HAP-1 (cell line): ENCODE data around the gene KSR2.

Experiments
- DNase-seq, 2 experiments: peaks; one replicate each; pipeline ENCODE4 v3.0.0-alpha.2; 2016 to 2020; ENCODE audit warnings: low spot score in 2 of 2
- H3K27me3 ChIP-seq: fragments of 250-450 bp; sonication (Bioruptor Pico); 2 replicates; pipeline ENCODE4 v1.5.1; 2020; ENCODE audit warnings: low read depth, mild to moderate bottlenecking, moderate library complexity
- H3K36me3 ChIP-seq: fragments of 250-450 bp; sonication (Bioruptor Pico); replicated peaks from 2 replicates; pipeline ENCODE4 v1.5.1; 2020; ENCODE audit warnings: mild to moderate bottlenecking
- H3K4me1 ChIP-seq: fragments of 250-450 bp; sonication (Bioruptor Pico); 2 replicates; pipeline ENCODE4 v1.5.1; 2020; ENCODE audit warnings: mild to moderate bottlenecking
- H3K4me3 ChIP-seq: fragments of 250-450 bp; sonication (Bioruptor Pico); 2 replicates; pipeline ENCODE4 v1.5.1; 2020; ENCODE audit warnings: mild to moderate bottlenecking, moderate library complexity
- H3K9me3 ChIP-seq: fragments of 250-450 bp; sonication (Bioruptor Pico); 2 replicates; pipeline ENCODE4 v1.5.1; 2020; ENCODE audit warnings: mild to moderate bottlenecking, moderate library complexity
- in situ Hi-C: fragments of 300-500 bp; cut with MboI; formaldehyde crosslinking; loops from 3 replicates; pipeline ENCODE4 v1.14.3; 2020; ENCODE audit warnings: low sequenced_read_pairs, inconsistent platforms, mixed read lengths

KSR2 gene

GRCh38 chr12:117444781-117445180 lies 524.0 kb downstream of the KSR2 start:
- Histone ChIP-seq H3K9me3 (no peaks in the 10 kb centered on the region), H3K36me3 (no peaks in the 10 kb centered on the region), H3K4me3 (no peak overlapping the region), H3K27me3 (no peaks in the 10 kb centered on the region), H3K4me1 (no peaks in the 10 kb centered on the region)
- DNase-seq = no peak
- in situ Hi-C loops = no loop called here

DNA sequence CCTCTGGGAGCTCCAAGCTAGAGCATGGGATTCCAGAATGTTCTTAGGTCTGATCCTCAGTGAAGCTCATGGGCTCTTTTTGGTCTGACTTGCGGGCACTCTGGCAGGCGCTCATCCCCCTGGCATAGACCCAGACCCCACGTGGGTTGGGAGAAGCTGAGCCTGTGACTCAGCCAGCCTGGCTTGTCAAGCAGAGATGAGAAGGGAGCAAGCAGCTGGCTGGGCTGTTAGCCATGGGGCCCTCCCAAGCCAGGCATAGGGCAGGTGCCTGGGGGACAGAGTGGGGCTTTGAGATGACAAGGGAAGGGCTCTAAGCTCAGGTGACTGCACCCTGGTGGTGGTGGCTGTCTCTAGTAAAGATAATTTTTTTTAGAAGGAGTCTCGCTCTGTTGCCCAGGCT lies 527.0 kb downstream of the KSR2 start:
- Histone ChIP-seq H3K4me1 (no peaks in the 10 kb centered on the region), H3K36me3 (no peaks in the 10 kb centered on the region), H3K4me3 (no peak overlapping the region), H3K9me3 (no peaks in the 10 kb centered on the region), H3K27me3 (no peaks in the 10 kb centered on the region)
- in situ Hi-C loops = no loop called here
- DNase-seq = no peak

GRCh38 chr12:117440384-117440783 lies 528.4 kb downstream of the KSR2 start:
- no peak for DNase-seq
- H3K36me3 ChIP-seq = no peaks in the 10 kb centered on the region
- in situ Hi-C loops = no loop called here
- H3K27me3 ChIP-seq = no peaks in the 10 kb centered on the region
- H3K4me1 ChIP-seq = no peaks in the 10 kb centered on the region
- no peaks in the 10 kb centered on the region for H3K9me3 ChIP-seq
- H3K4me3 ChIP-seq = no peak overlapping the region

DNA sequence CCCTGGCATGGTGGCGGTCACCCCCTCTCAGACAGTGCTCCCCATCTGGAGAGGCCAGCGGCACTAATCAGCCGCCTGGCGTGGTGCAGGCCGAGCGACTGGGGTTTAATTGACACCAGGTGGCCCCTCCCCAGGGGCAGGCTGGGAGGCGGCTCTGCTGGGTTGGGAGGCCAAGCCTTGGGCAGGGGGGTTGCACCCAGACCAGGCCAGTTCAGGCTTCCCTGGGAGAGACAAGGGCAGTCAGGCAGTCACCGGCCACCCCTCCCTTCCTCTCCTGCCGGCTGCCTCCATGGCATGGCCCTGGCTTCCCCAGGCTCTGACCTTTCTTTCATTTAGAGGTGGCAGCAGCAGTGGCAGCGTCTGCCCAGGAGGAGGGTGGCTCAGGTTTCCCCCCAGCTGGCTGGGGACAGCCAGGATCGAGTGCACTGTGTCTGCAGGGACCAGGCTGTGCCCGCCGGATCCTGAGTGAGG lies 529.2 kb downstream of the KSR2 start:
- Histone ChIP-seq H3K4me1 (no peaks in the 10 kb centered on the region), H3K27me3 (no peaks in the 10 kb centered on the region), H3K36me3 (no peaks in the 10 kb centered on the region), H3K9me3 (no peaks in the 10 kb centered on the region), H3K4me3 (no peak overlapping the region)
- in situ Hi-C loops = no loop called here
- DNase-seq = no peak

- in situ Hi-C loops = no loop called here
- no peaks in the 10 kb centered on the region for H3K36me3 ChIP-seq
- no peaks in the 10 kb centered on the region for H3K27me3 ChIP-seq
- DNase-seq = no peak
- H3K4me3 ChIP-seq = no peak overlapping the region
- H3K4me1 ChIP-seq = no peaks in the 10 kb centered on the region
- H3K9me3 ChIP-seq = no peaks in the 10 kb centered on the region
Observed at GRCh38 chr12:117438809-117439208, 530.0 kb downstream of the KSR2 start.

GRCh38 chr12:117437516-117438255 lies 531.1 kb downstream of the KSR2 start:
- no peaks in the 10 kb centered on the region for H3K4me1 ChIP-seq
- in situ Hi-C loops = no loop called here
- H3K27me3 ChIP-seq = no peaks in the 10 kb centered on the region
- no peaks in the 10 kb centered on the region for H3K9me3 ChIP-seq
- no peak for DNase-seq
- no peak overlapping the region for H3K4me3 ChIP-seq
- H3K36me3 ChIP-seq = no peaks in the 10 kb centered on the region

DNA sequence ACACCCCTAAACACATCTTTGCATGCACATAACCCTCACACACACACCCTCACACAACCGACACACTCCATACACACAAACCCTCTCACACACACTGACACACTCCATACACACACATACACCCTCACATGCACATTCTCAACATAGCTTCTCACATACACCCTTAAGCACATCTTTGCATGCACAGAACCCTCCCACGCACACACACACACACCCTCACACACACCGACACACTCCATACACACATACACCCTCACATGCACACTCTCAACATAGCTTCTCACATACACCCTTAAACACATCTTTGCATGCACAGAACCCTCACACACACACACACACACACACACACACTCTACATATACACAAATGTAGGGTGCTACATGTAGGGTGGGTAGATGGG lies 534.9 kb downstream of the KSR2 start:
- no peaks in the 10 kb centered on the region for H3K9me3 ChIP-seq
- DNase-seq = no peak
- H3K4me1 ChIP-seq = no peaks in the 10 kb centered on the region
- no peaks in the 10 kb centered on the region for H3K36me3 ChIP-seq
- no peak overlapping the region for H3K4me3 ChIP-seq
- in situ Hi-C loops = no loop called here
- H3K27me3 ChIP-seq = no peaks in the 10 kb centered on the region

DNA sequence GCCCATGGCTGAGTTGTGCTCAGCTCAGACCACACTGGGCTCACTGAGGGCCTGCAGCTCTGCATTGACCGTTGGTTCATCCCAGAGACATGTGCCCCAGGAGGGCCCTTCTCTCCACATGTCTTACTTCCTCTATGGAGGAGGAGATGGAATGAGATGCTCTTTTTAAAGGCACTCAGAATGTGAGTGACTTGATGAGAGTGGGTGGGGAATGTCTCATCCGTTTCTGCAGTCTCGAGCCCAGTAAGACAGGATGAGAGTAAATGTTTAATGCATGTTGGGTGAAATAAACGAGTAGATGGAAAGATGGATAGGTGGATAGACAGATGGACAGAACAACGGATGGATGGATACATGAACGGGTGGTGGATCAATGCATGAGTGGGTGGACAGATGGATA lies 538.5 kb downstream of the KSR2 start:
- no peaks in the 10 kb centered on the region for H3K9me3 ChIP-seq
- in situ Hi-C loops = no loop called here
- H3K4me3 ChIP-seq = no peak overlapping the region
- no peak for DNase-seq
- H3K36me3 ChIP-seq = no peaks in the 10 kb centered on the region
- no peaks in the 10 kb centered on the region for H3K4me1 ChIP-seq
- H3K27me3 ChIP-seq = no peaks in the 10 kb centered on the region

- DNase-seq = no peak
- H3K9me3 ChIP-seq = no peaks in the 10 kb centered on the region; the same call in 1 of the 2 replicates
- no peaks in the 10 kb centered on the region for H3K36me3 ChIP-seq
- H3K27me3 ChIP-seq = no peaks in the 10 kb centered on the region
- in situ Hi-C loops = no loop called here
- no peaks in the 10 kb centered on the region for H3K4me1 ChIP-seq
- no peak overlapping the region for H3K4me3 ChIP-seq
Observed at GRCh38 chr12:117427211-117427610, 541.6 kb downstream of the KSR2 start.

GRCh38 chr12:117421987-117422386 lies 546.8 kb downstream of the KSR2 start:
- in situ Hi-C loops = no loop called here

DNA sequence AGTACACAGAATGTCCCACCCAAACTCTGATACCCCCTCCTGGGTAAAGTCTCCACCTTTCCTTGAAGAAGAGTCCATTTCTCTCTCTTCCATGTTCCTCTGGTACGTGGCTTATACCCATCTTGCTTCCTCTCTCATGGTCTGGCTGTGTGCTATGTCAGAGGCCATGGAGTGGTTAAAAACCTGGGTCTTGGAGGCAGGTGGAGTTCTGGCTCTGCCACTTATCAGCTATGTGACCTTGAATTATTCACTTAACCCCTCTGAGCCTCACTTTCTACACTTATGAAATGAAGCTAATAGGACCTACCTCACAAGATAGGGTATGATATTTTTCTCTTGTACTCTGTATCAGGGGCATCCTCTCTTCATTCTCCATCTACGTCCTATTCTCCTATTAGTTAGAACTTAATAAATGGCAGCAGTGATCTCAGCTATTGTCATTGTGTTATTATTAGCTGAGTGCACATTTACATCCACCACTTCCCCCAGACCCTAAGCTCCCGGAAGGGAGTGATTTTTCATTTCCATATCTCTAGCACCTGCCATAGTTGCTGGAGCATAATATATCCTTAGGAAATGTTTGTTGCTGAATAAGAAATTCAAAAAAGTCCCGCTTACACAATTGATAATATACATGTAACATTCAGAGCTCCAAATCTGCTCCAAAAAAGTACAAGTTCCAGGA lies 547.6 kb downstream of the KSR2 start:
- Histone ChIP-seq H3K36me3 (no peaks in the 10 kb centered on the region), H3K27me3 (no peaks in the 10 kb centered on the region), H3K4me1 (no peaks in the 10 kb centered on the region), H3K4me3 (no peak overlapping the region), H3K9me3 (no peaks in the 10 kb centered on the region; the same call in 1 of the 2 replicates)
- in situ Hi-C loops = no loop called here
- DNase-seq = no peak

More at GRCh38 chr12:117421987-117422386, 546.8 kb downstream of the KSR2 start:
- no peaks in the 10 kb centered on the region for H3K4me1 ChIP-seq
- DNase-seq = no peak
- H3K4me3 ChIP-seq = no peak overlapping the region
- no peaks in the 10 kb centered on the region; the same call in 1 of the 2 replicates for H3K9me3 ChIP-seq
- no peaks in the 10 kb centered on the region for H3K36me3 ChIP-seq
- H3K27me3 ChIP-seq = no peaks in the 10 kb centered on the region

GRCh38 chr12:117417004-117417403 lies 551.8 kb downstream of the KSR2 start:
- Histone ChIP-seq H3K4me1 (no peaks in the 10 kb centered on the region), H3K27me3 (no peaks in the 10 kb centered on the region), H3K36me3 (no peaks in the 10 kb centered on the region), H3K9me3 (no peaks in the 10 kb centered on the region), H3K4me3 (no peak overlapping the region)
- DNase-seq = no peak
- in situ Hi-C loops = no loop called here

DNA sequence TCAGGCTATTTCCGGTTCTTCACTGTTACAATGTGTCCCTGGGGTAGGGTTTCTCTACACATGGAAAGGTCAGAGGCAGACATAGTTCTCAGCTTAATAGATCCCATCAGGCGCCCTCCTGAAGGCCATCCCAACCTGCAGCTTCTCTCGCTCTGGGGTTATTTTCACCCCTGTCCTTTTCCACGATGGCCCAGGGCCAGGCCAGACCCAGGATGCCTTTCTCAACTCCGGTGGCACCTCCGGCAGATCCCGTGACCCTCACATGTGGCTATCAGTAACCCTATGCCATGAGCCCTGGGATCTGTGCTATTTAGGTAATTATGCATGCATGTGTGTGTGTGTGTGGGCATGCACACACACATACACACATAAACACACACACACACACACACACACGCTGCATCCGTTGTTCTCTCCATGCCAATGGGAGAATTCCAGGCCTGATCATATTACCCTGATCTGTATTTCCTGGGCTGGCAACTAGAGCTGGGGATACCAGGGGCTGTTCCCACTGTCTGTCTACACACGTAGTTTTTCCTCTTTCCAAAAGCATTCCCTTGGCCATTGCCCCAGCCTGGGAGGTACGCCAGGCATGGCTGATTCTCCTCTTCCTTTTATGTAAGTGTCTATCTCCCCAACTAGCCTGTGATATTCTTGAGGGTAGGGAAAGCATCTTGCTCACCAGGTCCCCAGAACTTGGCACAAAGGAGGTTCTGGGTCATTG lies 556.2 kb downstream of the KSR2 start:
- Histone ChIP-seq H3K27me3 (no peaks in the 10 kb centered on the region), H3K4me3 (no peak overlapping the region), H3K4me1 (no peaks in the 10 kb centered on the region), H3K36me3 (no peaks in the 10 kb centered on the region), H3K9me3 (no peaks in the 10 kb centered on the region)
- in situ Hi-C loops = no loop called here
- no peak for DNase-seq

DNA sequence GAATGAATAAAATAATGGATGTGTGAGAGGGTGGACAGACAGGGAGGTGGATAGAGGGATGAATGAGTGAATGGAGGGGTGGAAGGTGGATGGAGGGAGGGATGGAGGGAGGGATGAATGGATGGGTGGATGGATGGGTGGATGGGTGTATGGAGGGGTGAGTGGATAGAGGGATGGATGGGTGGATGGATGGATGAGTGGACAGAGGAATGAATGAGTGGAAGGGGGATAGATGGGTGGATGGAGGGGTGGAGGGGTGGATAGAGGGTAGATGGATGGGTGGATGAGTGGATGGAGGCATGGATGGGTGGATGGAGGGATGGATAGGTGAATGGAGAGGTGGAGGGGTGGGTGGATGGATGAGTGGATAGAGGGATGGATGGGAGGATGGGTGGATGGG lies 559.5 kb downstream of the KSR2 start:
- Histone ChIP-seq H3K27me3 (no peaks in the 10 kb centered on the region), H3K36me3 (no peaks in the 10 kb centered on the region), H3K4me3 (no peak overlapping the region), H3K4me1 (no peaks in the 10 kb centered on the region), H3K9me3 (no peaks in the 10 kb centered on the region)
- DNase-seq = no peak
- in situ Hi-C loops = no loop called here
